Stimulated activated CD4-positive, alpha-beta T cell treated with anti-CD3 and anti-CD28 coated beads, Interleukin-1b, Interleukin-23, amount 100 ng/mL, for 24 hours (primary cell): ENCODE data around the gene DIP2B.

Experiments used
- DNase-seq, 4 experiments: peaks; one replicate each; pipeline ENCODE4 v3.0.0-alpha.2; 2020; ENCODE audit warnings: low read depth in 4 of 4, low spot score in 1 of 4

The DIP2B gene

GRCh38 chr12:50635857-50636256 lies 131.1 kb downstream of the DIP2B start:
- no peak for DNase-seq

GRCh38 chr12:50636505-50636904 lies 131.7 kb downstream of the DIP2B start:
- DNase-seq: no peak

GRCh38 chr12:50637870-50638481 lies 133.2 kb downstream of the DIP2B start:
- DNase-seq: no peak

GRCh38 chr12:50638482-50638880 lies 133.7 kb downstream of the DIP2B start:
- no peak for DNase-seq

GRCh38 chr12:50639721-50640120 lies 134.9 kb downstream of the DIP2B start:
- DNase-seq: no peak

- no peak for DNase-seq
These were observed 135.6 kb downstream of the DIP2B start for GRCh38 chr12:50640321-50640939.

- no peak for DNase-seq
These were observed 136.8 kb downstream of the DIP2B start for GRCh38 chr12:50641566-50641965.

- no peak for DNase-seq
These were observed 137.3 kb downstream of the DIP2B start for GRCh38 chr12:50642035-50642451.

GRCh38 chr12:50642761-50643160 lies 138.0 kb downstream of the DIP2B start:
- no peak for DNase-seq

- no peak for DNase-seq
These were observed 142.2 kb downstream of the DIP2B start for GRCh38 chr12:50647031-50647430.

GRCh38 chr12:50647479-50647878 lies 142.7 kb downstream of the DIP2B start:
- no peak for DNase-seq

GRCh38 chr12:50650285-50650684 lies 145.5 kb downstream of the DIP2B start:
- DNase-seq: no peak

GRCh38 chr12:50655374-50655921 lies 150.7 kb downstream of the DIP2B start:
- DNase-seq: no peak

- DNase-seq: no peak
These were observed 154.5 kb downstream of the DIP2B start for GRCh38 chr12:50659260-50659659.

GRCh38 chr12:50659690-50660424 lies 155.1 kb downstream of the DIP2B start:
- DNase-seq: no peak

GRCh38 chr12:50660425-50660822 lies 155.6 kb downstream of the DIP2B start:
- DNase-seq: no peak

- no peak for DNase-seq
These were observed 156.7 kb downstream of the DIP2B start for GRCh38 chr12:50661300-50662115.

- no peak for DNase-seq
These were observed 157.3 kb downstream of the DIP2B start for GRCh38 chr12:50662116-50662510.

- DNase-seq: no peak
These were observed 160.4 kb downstream of the DIP2B start for GRCh38 chr12:50665170-50665569.

- DNase-seq: no peak
These were observed 160.8 kb downstream of the DIP2B start for GRCh38 chr12:50665609-50666008.

- DNase-seq: no peak
These were observed 161.2 kb downstream of the DIP2B start for GRCh38 chr12:50666023-50666422.
